ENCODE data around the gene SHOX.

SHOX gene

GRCh38 chrX:675279-675954 lies 44.8 kb downstream of the SHOX start:
- no peak for DNase-seq

- no peak for DNase-seq
Measured at GRCh38 chrX:675955-676295, 45.3 kb downstream of the SHOX start.

- DNase-seq = no peak
Measured at GRCh38 chrX:677376-677775, 46.8 kb downstream of the SHOX start.

GRCh38 chrX:679291-679979 lies 48.8 kb downstream of the SHOX start:
- DNase-seq = no peak

- DNase-seq = no peak
Measured at GRCh38 chrX:680062-680461, 49.5 kb downstream of the SHOX start.

- no peak for DNase-seq
Measured at GRCh38 chrX:681989-682388, 51.4 kb downstream of the SHOX start.

GRCh38 chrX:682892-683291 lies 52.3 kb downstream of the SHOX start:
- no peak for DNase-seq

GRCh38 chrX:683576-683975 lies 53.0 kb downstream of the SHOX start:
- DNase-seq = no peak

- DNase-seq = no peak
Measured at GRCh38 chrX:685120-686032, 54.8 kb downstream of the SHOX start.

- DNase-seq = no peak
Measured at GRCh38 chrX:689983-690382, 59.4 kb downstream of the SHOX start.

GRCh38 chrX:694800-695199 lies 64.2 kb downstream of the SHOX start:
- no peak for DNase-seq

- DNase-seq = no peak
Measured at GRCh38 chrX:698206-698605, 67.6 kb downstream of the SHOX start.

- DNase-seq = no peak
Measured at GRCh38 chrX:700936-701335, 70.3 kb downstream of the SHOX start.

- no peak for DNase-seq
Measured at GRCh38 chrX:701673-702072, 71.1 kb downstream of the SHOX start.

- no peak for DNase-seq
Measured at GRCh38 chrX:703466-703865, 72.9 kb downstream of the SHOX start.

GRCh38 chrX:703866-704265 lies 73.3 kb downstream of the SHOX start:
- DNase-seq = no peak

Data from activated CD8-positive, alpha-beta memory T cell treated with anti-CD3 and anti-CD28 coated beads, Interleukin-2, amount 50 U/mL, for 48 hours (primary cell).